ENCODE data around the gene TSPAN17. TPM values are rescaled to one million over a fixed set of nuclear protein-coding genes. Genes with fewer than 3 reads are reported as not detected.

The TSPAN17 gene
- total RNA-seq, 1 donor from 2014 or later, result 27.1 TPM

DNA sequence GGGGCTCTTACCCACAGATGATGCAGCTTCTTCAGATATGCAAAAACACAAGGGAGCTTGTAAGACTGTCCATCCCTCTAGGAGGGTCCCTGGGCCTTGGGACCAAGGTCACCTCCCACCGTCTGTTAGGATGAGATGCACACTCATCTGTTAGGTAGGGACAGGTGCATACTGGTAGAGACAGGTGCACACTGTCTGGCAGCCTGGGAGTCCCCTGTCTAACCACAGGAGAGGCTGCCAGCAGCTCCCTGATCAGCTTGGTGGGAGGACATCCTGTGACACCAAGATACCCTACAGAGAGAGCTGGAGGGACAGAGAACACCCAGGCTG, 13.2 kb downstream of the TSPAN17 start:
- no peak for DNase-seq

DNA sequence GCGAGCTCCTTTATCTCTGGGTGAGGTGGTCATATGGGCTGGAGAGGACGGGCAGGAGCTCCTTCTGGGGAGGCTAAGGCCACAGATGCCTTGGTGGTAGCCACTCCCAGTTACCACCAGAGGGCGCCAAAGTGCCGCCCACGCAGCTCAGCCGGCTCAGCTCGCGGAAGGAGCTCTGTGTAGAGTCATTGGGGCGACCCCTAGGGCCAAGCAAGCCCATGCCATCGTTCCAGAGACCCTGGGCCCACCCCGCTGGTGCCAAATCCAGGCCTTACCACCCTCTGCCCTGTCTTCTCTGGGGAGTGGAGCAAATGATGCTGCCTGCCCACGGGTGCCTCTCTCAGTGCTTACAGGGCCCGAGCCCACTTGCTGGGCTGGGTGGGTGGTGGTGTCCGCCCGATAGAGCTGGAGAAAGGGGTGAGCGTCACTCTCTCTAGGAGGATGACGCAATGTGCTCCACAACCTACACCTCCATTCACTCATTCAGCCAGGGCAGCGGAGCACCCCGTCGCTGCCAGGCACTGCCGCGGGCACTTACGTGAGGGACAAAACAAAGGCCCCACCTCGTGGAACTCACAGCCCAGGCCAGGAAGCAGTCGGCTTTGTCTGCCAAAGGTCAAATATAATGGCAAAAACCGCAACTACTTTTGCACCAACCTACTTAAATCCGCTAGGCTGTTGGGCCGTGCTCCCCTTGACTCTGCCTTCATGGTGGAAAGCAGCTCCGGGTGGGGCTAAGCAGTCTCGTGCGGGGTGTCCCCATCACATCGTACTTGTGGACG, 13.8 kb downstream of the TSPAN17 start:
- peak; percentile 60 for DNase-seq

DNA sequence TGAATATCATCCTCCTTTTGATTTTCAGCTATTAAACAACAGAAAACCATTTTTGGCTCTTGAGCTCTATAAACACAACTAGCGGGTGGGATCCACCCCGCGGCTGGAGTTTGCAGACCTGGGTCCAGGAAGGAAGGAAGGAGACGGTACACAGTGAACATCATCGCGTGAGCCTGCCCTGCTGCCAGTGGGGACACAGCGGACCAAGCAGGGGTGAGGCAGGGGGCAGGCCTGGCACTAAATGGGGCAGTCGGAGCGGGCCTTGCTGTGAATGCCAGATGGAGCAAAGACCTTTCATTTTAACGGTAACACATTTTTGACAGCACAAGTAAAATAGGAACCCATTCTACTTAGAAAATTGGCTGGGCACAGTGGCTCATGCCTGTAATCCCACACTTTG, 14.4 kb downstream of the TSPAN17 start:
- DNase-seq, result no peak

DNA sequence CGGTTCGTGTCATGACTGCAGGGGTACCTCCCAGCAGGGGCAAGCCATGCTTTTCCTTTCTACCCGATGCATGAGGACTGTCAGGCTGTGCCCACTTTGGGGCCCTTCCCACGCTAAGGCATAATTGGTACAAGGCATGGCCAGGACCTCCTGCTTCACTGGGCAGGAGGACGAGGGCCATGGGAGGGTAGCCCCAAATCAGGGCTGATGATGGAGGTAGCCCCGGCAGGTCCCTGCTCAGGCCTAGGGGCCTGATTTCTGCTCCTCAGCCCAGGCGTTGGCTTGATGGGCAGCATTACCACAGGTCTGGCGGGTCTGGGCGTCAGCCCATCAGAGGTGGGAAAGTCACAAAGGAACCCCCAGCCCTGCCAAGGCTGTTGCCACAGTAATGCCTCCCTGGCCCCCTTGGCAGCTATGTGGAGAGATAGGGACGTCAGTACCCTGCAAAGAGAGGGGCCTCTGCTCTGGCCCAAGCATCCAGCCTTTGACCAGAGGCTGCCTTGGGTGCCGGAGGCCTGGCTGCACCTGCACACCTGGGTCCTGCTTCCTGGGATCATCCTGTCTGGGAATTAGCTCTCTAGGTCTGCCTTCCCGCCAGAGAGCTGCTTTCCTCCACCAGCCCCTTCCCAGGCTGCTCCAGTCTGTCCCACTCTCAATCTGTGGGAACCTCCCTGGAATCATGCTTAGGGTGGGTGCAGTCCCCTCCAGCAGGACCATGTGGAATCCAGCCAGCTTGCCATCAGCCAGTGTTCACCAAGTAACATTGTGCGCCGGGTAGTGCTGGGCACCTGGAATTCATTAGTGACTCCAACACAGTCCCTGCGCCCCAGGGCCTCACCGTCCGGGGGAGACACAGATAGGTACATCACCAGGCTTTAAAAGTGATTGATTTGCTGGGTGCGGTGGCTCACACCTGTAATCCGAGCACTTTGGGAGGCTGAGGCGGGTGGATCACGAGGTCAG, 15.4 kb downstream of the TSPAN17 start:
- no peak for DNase-seq

DNA sequence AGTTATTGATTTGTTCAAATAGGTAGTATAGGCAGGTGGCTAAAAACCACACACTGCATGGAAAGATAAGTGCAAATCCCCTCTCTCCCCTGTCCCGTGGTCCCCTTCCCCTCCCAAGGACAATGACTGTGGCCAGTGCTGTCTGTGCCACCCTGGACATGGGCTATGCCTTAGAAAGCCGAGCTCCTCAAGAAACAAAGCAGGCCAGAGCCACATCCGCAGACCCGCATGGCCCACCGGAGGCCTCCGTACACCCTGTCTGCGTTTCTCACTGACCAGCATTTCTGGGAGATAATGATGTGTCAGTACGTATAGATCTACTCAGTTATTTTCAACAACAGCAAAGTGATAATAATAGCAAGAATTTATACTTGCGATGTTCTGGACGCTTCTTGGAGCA, 16.3 kb downstream of the TSPAN17 start:
- DNase-seq, result no peak

DNA sequence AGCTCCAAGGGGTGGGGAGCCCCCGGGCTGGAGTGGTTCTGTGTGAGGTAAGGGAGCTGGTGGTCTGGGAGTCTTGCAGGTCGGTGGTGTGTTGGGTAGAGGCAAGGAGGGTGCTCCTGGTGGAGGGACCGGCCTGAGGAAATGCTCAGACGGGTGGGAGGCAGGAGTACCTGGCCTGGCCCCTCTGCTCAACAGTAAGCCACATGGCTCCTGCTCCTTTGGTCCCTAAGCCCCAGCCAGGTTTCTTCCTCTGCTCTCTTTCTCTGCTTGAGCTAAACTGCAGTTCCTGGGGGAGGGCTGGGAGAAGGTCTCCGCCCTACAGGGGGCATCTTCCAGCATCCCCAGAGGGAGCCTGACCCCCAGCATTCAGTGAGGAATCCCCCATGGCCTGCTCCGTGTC, 17.2 kb downstream of the TSPAN17 start:
- no peak for DNase-seq

DNA sequence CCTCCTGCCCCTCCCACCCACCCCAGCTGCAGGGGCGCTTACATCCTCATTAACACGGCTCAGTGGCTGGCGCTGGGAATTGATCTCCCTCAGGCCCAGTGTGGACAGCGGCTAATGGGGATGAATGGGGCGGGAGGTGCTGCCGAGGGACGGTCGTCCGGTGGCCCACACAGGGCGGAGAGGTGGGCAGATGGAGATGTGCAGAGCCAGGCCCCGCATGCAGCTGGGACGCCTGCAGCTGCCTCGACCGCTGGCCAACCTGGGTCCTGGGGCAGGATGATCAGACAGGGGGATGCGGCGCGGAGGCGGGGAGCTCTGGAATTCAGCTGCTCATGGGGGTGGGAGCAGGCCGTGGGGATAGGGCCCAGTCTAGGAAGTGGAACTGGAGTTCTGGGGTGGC, 17.6 kb downstream of the TSPAN17 start:
- DNase-seq, result no peak

DNA sequence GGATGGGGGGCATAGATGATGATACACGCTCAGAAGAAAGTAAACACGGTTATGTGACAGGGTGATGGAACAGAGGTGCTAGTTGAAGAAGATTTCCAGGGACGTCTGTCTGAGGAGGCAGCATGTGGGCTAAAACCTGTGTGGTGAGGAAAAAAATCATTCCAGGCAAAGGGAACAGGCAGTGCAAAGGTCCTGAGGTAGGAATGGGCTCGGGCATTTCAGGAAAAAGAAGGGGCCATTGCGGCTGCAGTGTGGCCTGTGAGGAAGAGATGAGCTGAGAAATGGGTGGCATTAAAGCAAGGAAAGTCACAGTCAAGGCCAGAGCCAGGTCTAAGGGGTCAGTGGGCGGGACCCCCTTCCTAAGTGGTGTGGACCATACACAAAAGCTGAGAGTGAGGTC, 18.2 kb downstream of the TSPAN17 start:
- no peak for DNase-seq

DNA sequence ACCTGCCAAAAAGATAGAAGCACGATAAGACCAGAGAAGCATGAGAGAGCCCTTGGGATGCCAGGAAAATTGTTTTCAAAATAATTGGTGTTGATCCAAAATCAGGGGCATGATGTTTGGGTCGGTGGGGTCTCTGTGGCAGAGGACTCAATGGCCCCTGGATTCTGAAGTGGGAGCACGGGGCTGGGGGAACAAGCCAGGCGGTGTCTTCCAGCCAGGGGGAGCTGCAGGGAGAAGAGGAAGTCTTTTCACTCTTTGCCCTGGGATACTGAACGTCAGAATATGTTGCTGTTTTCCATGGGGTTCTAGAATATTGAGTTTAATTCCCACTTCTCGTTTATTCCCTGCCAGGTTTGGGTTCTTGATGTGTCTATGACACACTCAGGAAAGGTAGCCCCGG, 20.4 kb downstream of the TSPAN17 start:
- no peak for DNase-seq

DNA sequence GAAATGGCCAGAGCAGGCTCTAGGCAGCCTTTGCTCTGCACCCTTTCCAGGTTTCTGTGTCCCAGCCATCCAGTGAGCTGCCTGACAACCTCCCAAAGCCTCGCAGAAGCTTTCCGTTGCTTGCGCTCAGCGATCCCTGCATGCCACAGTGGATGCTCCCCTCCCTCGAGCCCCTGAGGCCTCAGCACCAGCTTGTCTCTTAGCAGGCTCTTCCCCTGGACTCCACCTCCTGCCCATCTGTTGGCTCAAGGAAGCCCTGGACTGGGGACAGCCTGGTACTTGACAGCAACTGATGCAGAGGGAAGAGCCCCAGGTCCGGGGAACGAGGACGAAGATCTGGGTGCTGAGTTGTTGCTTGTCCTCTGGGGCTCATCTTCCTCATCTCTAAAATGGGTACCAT, 23.2 kb downstream of the TSPAN17 start:
- DNase-seq, result no peak

DNA sequence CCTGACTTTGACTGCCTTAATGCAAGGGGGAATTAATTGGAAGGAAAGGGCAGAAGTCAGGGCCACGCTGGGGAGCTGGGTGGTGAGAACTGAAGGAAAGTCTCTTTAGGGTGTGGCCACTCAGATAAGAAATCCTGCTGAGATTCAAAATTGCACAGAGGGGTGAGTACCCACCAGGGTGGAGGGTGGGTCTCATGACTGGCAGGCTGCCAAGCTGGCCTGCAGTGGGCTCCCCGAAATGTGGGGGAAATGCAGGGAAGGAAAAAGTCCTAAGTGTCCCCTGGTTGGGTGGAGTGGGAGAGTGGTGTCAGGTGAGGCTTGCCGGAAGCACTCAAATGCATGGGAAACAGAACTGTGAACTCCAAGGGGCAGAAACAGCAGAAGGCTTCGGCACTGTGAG, 24.1 kb downstream of the TSPAN17 start:
- no peak for DNase-seq

DNA sequence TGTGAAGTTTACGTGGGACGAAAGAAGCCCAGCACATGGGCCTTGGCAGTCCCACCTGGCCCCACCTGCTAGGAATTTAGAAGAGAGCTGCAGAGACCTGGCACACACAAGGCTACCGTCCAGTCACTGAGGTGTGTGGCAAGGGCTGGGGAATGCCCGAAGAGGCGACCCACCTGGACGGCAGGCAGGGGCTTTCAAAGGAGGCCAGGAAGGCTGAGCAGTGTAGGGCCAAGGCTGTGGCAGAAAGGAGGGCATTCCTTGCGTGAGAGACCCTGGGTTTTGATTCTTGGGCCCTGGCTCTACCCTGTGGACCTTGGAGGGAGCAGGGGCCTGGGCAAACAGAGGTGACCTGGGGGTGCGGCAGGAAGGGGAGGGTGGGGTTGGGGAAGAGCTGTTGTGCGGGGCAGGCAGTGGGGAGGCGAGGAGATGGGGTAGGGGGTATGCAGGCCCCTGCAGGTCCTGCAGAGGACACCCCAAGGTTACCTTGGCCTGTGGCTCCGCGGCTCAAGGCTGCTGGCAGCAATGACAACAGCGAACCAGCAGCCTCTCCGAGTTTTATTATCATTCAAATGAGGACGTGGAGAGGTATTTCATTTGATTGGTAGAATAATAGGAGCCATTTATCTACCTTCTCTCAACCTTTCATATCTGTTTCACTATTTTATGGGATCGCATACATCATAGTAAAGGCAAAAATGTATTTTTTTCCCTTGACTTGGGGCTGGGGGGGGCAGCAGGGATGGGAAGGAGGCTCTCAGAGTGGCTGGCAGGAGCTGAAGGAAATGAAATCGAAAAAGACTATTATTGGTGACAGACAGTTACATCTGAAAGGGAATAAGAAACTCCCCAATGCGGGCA, 24.8 kb downstream of the TSPAN17 start:
- no peak for DNase-seq

DNA sequence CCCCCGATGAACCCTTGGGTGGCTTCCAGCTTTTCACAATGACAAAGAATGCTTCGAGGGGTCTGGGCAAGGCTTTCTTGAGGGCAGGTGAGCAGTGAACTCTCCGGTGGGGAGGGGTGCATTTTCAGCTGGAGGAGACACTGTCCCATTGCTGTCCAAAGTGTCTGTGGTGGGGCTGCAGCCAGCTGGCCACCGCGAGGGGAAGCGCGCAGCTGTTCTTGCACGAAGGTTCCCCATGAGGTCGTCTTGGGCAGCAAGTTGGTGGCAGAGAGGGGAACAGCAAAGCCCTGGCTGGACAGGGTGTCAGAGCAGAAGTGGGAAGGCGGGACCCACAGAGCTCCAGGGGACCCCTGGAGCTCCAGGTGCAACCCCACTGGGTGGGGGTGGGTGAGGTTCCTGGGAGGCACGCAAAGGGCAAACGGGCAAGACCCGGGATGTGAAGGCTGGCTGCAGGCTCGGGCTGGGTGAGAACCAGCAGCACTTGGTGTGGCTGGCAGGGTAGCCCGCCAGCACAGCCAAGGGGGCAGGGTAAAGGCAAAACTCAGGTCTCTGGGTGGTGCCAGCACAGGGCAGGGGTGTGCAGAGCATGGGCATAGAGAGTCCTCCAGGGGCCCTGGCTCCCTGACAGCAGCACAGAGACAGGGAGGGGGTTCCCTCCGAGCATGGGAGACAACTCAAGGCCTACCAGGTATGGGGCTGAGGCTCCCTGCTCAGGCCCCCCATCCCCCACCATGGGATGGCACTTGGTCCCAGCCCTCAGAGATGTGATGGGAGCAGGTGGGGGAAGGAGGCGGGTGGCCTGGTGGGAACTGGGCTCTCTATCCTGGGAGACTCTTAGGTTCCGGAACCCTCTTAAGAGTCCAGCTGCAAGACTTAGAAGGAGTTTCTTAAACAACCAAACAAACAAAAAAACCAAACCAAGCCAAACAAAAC, 26.6 kb downstream of the TSPAN17 start:
- no peak for DNase-seq

DNA sequence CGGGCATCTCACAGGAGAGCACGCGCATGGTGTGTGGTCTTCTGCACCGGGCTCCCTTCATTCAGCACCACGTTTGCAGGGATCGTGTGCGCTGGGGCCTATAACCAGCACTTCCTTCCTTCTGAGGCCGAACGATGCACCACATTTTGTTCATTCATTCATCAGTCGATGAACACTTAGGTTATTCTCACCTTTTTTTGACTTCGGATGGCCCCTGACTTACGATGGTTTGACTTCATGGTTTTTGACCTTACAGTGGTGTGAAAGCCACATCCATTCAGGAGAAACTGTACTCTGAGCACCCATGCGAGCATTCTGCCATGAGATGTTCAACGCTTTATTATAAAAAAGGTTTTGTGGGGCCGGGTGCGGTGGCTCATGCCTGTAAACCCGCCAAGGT, 27.5 kb downstream of the TSPAN17 start:
- DNase-seq, result no peak

DNA sequence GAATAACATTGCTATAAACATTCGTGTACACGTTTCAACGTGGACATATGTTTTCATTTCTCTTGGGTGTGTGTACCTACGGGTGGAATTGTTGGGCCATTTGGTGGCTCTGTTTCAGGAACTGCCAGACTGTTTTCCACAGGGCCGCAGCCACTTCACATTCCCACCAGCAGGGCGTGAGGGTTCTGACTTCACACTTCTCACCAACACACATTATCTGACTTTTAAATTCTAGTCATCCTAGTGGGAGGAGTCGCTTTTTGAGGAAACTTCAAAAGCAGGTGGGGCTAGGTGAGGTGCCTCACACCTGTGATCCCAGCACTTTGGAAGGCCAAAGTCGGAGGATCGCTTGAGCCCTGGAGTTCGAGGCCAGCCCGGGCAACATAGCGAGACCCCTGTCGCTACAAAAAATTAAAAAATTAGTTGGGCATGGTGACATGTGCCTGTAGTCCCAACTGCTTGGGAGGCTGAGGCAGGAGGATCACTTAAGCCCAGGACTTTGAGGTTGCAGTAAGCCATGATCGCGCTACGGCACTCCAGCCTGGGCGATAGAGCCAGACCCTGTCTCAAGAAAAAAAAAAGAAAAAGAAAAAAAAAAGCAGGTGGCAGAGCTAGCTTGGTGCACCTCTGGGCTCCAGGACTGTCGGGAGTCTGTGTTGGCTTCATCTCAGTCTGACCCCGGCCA, 28.5 kb downstream of the TSPAN17 start:
- no peak for DNase-seq

DNA sequence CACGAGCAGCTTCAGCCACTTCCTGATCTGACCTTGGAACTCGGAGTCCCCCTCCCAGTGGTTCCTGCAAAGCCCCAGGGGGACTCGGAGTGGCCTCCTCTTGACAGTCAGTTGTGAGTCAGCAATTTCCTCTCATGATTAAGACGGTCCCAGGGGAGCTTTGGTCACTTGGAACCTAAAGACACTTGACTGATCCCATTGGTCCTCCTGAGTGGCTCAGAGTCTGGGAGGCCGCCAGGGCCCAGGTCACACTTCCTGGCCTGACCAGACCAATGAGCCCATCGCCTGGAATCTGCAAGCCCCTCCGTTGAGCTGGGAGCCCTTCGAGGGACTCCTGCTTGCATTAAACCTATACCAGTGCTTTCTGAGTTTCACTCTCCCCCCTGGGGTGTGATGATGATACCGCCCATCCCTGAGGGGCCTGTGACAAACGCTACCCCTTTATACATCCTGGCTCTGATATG, 29.1 kb downstream of the TSPAN17 start:
- no peak for DNase-seq

DNA sequence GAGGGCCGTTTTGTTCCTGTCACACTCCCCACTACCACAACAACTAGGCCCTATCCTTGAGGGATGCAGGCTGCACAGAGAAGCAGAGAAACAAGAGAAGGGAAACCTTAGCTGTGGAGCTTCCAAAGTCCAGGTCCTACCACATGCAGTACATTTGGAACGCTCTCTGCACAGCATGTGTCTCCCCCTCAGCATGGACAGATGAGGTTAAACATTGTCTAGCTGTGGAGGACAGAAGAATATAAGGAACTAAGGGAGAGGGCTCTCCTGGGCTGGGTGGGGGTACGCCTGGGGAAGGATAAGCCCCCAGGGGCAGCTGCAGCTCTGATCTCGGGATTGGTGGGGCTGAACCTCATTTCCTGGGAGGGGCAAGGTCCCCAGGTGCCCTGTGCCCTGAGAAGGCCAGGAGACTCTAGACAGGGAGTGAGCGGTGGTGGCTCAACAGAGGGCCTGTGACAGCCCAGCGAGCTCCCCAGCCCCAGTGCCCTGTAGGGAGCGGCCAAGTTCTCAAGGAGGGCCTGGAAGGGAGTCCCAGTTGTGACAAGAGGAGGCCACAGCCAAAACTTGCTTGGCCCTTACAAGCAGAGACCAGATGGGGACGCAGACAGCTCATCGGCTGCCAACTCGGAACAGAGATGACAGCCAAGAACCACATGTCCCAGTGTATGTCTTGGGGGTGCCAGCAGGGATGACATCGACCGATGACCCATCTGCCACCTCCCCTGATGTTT, 30.1 kb downstream of the TSPAN17 start:
- DNase-seq, result peak; percentile 25

DNA sequence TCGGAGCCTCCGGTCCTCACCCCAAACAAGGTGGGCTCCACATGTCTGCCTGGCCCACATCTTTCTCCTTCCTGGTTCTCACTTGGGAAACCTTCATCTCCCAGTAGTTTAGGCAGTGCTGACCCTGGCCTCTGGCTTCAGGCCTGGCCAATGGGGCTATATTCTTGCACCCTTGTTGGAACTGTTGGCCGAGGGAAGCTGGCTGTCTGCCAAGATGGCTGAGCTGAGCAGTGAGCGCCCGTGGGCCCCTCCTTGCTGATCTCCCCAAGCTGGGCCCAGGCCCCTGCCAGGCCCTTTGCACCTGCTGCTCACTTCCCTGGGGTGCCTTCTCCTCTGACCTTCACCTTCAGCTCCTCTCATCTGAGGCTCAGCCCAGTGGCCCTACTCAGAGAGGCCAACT, 31.3 kb downstream of the TSPAN17 start:
- no peak for DNase-seq

DNA sequence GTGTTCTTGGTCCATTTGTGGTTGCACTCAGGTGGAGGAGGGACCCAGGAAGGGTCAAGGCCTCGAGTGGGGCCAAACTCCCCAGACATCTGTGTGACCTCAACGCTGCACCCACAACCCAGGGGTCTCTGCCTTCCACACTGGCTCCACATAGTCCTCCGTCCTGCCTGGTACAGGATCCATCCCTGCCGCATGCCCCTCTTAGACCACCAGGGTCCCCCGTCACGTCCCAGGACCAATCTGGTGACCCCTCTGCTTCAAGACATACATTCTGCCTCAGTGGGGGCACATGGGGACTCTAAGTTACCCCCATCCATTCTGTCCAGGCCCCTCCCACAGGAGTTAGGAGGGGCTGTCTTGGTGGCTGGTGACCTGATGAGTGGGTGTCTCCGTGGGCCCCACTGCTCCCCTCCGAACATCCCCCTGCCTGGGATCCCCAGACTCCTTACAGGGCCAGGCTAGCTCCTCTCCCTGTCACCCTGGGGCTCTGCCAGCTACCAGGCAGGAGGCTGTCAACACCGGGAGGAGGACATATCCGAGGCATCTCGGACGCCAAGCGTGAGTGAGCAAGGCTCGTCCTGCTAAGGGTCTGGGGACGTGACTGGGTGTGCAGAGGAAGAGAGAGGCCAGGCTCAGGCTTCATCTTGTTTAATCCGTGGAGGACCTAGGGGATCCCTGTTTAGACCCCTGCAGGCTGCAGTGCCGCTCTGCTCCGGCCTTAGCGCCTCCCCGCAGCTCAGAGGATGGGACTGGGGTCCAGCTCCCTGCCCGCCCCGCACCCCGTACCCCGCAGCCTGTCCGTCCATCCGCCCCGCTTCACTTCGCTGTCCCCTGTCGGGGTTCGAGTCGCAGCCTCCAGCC, 32.3 kb downstream of the TSPAN17 start:
- no peak for DNase-seq
